ENCODE data around the gene YY1AP1.

- TF ChIP-seq CTCF (conservative IDR thresholded peaks at IDR 0.05; ENCODE audit: low read depth, low read length): no peak
- no peak for TF ChIP-seq EZH2 (IDR thresholded peaks at IDR 0.05; ENCODE audit: borderline replicate concordance, low read depth, low read length, poor library complexity, severe bottlenecking)
Measured at GRCh38 chr1:155709391-155709790, 20.8 kb upstream of the YY1AP1 start.

Data from A673 (cell line).